Measurements from ENCODE around the gene NUBPL. TPM values are rescaled to one million over a fixed set of nuclear protein-coding genes. Genes with fewer than 3 reads are reported as not detected.
"Not testable (repeated sequence)": the region's sequence is repeated elsewhere in the genome, so short reads cannot be mapped to it uniquely, and the experiment has no call there.

The NUBPL gene
- total RNA-seq, 1 donor from 2014 or later, result 9.8 TPM

GRCh38 chr14:31889297-31889696 is 328.1 kb downstream of the NUBPL start:
- no peaks in the 10 kb centered on the region for H3K27me3 ChIP-seq (ENCODE audit: control insufficient read depth, insufficient read depth, low read length)
- no peaks in the 10 kb centered on the region for H3K36me3 ChIP-seq (ENCODE audit: control insufficient read depth, insufficient read depth, low read length)
- no peak for TF ChIP-seq CTCF (IDR thresholded peaks at IDR 0.05; ENCODE audit: insufficient read depth, low read length, poor library complexity, severe bottlenecking)
- no peak for DNase-seq (ENCODE audit: low read depth)
- H3K4me3 ChIP-seq (ENCODE audit: low read depth, low read length), result no peak overlapping the region

GRCh38 chr14:31890202-31890601 is 329.0 kb downstream of the NUBPL start:
- H3K27me3 ChIP-seq (ENCODE audit: control insufficient read depth, insufficient read depth, low read length); H3K36me3 ChIP-seq (ENCODE audit: control insufficient read depth, insufficient read depth, low read length): not testable (repeated sequence)

GRCh38 chr14:31893221-31893757 is 332.1 kb downstream of the NUBPL start:
- TF ChIP-seq CTCF (IDR thresholded peaks at IDR 0.05; ENCODE audit: insufficient read depth, low read length, poor library complexity, severe bottlenecking), result no peak
- Histone ChIP-seq H3K4me3 (ENCODE audit: low read depth, low read length) (no peak overlapping the region), H3K27me3 (ENCODE audit: control insufficient read depth, insufficient read depth, low read length) (no peaks in the 10 kb centered on the region), H3K36me3 (ENCODE audit: control insufficient read depth, insufficient read depth, low read length) (no peaks in the 10 kb centered on the region)
- no peak for DNase-seq (ENCODE audit: low read depth)

More at GRCh38 chr14:31890202-31890601, 329.0 kb downstream of the NUBPL start:
- not testable (repeated sequence) for DNase-seq (ENCODE audit: low read depth); H3K4me3 ChIP-seq (ENCODE audit: low read depth, low read length)

GRCh38 chr14:31894351-31894750 is 333.1 kb downstream of the NUBPL start:
- no peak for DNase-seq (ENCODE audit: low read depth)
- Histone ChIP-seq H3K36me3 (ENCODE audit: control insufficient read depth, insufficient read depth, low read length) (no peaks in the 10 kb centered on the region), H3K27me3 (ENCODE audit: control insufficient read depth, insufficient read depth, low read length) (no peaks in the 10 kb centered on the region), H3K4me3 (ENCODE audit: low read depth, low read length) (no peak overlapping the region)
- TF ChIP-seq CTCF (IDR thresholded peaks at IDR 0.05; ENCODE audit: insufficient read depth, low read length, poor library complexity, severe bottlenecking), result no peak

- Histone ChIP-seq H3K36me3 (ENCODE audit: control insufficient read depth, insufficient read depth, low read length) (no peaks in the 10 kb centered on the region), H3K4me3 (ENCODE audit: low read depth, low read length) (no peak overlapping the region), H3K27me3 (ENCODE audit: control insufficient read depth, insufficient read depth, low read length) (no peaks in the 10 kb centered on the region)
- no peak for TF ChIP-seq CTCF (IDR thresholded peaks at IDR 0.05; ENCODE audit: insufficient read depth, low read length, poor library complexity, severe bottlenecking)
- peak; percentile 35 for DNase-seq (ENCODE audit: low read depth)
These were observed 334.0 kb downstream of the NUBPL start for GRCh38 chr14:31895206-31895605.

GRCh38 chr14:31895646-31896045 is 334.4 kb downstream of the NUBPL start:
- Histone ChIP-seq H3K27me3 (ENCODE audit: control insufficient read depth, insufficient read depth, low read length) (no peaks in the 10 kb centered on the region), H3K36me3 (ENCODE audit: control insufficient read depth, insufficient read depth, low read length) (no peaks in the 10 kb centered on the region), H3K4me3 (ENCODE audit: low read depth, low read length) (no peak overlapping the region)
- DNase-seq (ENCODE audit: low read depth), result no peak
- no peak for TF ChIP-seq CTCF (IDR thresholded peaks at IDR 0.05; ENCODE audit: insufficient read depth, low read length, poor library complexity, severe bottlenecking)

Measured in kidney epithelial cell (primary cell).